ENCODE measurements around the gene GAPDH. TPM values are rescaled to one million over a fixed set of nuclear protein-coding genes. Genes with fewer than 3 reads are reported as not detected.
"Not testable (repeated sequence)": the region's sequence is repeated elsewhere in the genome, so short reads cannot be mapped to it uniquely, and the experiment has no call there.

GAPDH gene
- polyA plus RNA-seq, 2 of the 4 experiments (the other 2 are of a cell fraction): 6,463 to 10,036 TPM

GRCh38 chr12:6558014-6558760 lies 23.9 kb downstream of the GAPDH start:
- H3K4me3 ChIP-seq, FAIRE-seq, H3K9me3 ChIP-seq, H3K4me2 ChIP-seq, H3K27ac ChIP-seq, H3K4me1 ChIP-seq: not testable (repeated sequence)
- peak; percentile 75 to 84 for DNase-seq (ENCODE audit: low read depth in 1 of 2, low spot score in 1 of 2)
- CTCF ChIA-PET: interaction anchor here (0.6 to 25.9 kb wide), 17 partner anchors 1 to 225 kb away, joined by 3 to 491 read pairs (median 5); partner anchors contain the start of genes GAPDH, IFFO1 and NOP2
- POLR2A ChIA-PET: interaction anchor here (0.6 to 1.0 kb wide), 7 partner anchors 10 to 319 kb away, joined by 3 to 8 read pairs (median 4); partner anchors contain the start of genes GAPDH and NOP2
- WGBS (ENCODE audit: missing lambda C conversion rate): 74% methylated on average over 14 of the region's 14 CpGs
- ATAC-seq: peak in 1 of 2 experiments; percentile 50; a peak in 3 of 6 replicates
- peak; percentile 40 to 49; a peak in 4 of 5 replicates for TF ChIP-seq RAD21 (conservative IDR thresholded peaks at IDR 0.05 in 1 of 2, IDR thresholded peaks at IDR 0.05 in 1 of 2)
- peak; percentile 61 for TF ChIP-seq CTCF (IDR thresholded peaks at IDR 0.05)

- Histone ChIP-seq H3K9me3 (no peaks in the 10 kb centered on the region), H3K4me3 (no peak overlapping the region), H3K4me2 (no peak overlapping the region), H3K4me1 (no peaks in the 10 kb centered on the region), H3K27ac (no peak overlapping the region)
- FAIRE-seq: no peak
- no peak for DNase-seq (ENCODE audit: low read depth in 1 of 2, low spot score in 1 of 2)
- TF ChIP-seq MAFK (IDR thresholded peaks at IDR 0.05; ENCODE audit: partially characterized antibody) (peak; percentile 18), REST (IDR thresholded peaks at IDR 0.05) (no peak)
- 93% methylated on average over 1 of the region's 1 CpG for WGBS (ENCODE audit: missing lambda C conversion rate)
- 0 out of 6 replicates have a peak, but pooled peaks of 1 of the 2 experiments have one; percentile 14 for ATAC-seq
- CTCF ChIA-PET: interaction anchor here (0.5 to 25.9 kb wide), 7 partner anchors 2 to 215 kb away, joined by 4 to 491 read pairs (median 11); partner anchors contain the start of genes GAPDH, IFFO1 and NOP2
- POLR2A ChIA-PET: interaction anchor here (1.0 to 1.6 kb wide), 2 partner anchors 20 to 25 kb away, joined by 4 read pairs; partner anchors contain the start of gene GAPDH
Measured at GRCh38 chr12:6559500-6559899, 25.2 kb downstream of the GAPDH start.

GRCh38 chr12:6560501-6561205 lies 26.3 kb downstream of the GAPDH start:
- CTCF ChIA-PET: interaction anchor here (0.7 to 24.1 kb wide), 4 partner anchors 10 to 42 kb away, joined by 3 to 491 read pairs (median 3); partner anchors contain the start of genes GAPDH and IFFO1
- TF ChIP-seq USF2 (IDR thresholded peaks at IDR 0.05) (no peak), E2F6 (IDR thresholded peaks at IDR 0.05; ENCODE audit: borderline replicate concordance, low read depth) (no peak), JUN (IDR thresholded peaks at IDR 0.05) (no peak), ELK1 (IDR thresholded peaks at IDR 0.05; ENCODE audit: low read depth, low read length) (no peak), RNF2 (IDR thresholded peaks at IDR 0.05; ENCODE audit: borderline replicate concordance, low read depth) (no peak), EP300 (IDR thresholded peaks at IDR 0.05) (no peak), NFE2L2 (conservative IDR thresholded peaks at IDR 0.05; ENCODE audit: low read length) (no peak), RFX5 (IDR thresholded peaks at IDR 0.05) (no peak), HES2 (IDR thresholded peaks at IDR 0.05) (no peak), BHLHE40 (IDR thresholded peaks at IDR 0.05; ENCODE audit: low read depth, low read length) (no peak), CHD2 (IDR thresholded peaks at IDR 0.05; ENCODE audit: low read length, partially characterized antibody) (no peak), KDM5A (IDR thresholded peaks at IDR 0.05) (no peak), GATA3 (IDR thresholded peaks at IDR 0.05; ENCODE audit: borderline replicate concordance) (no peak), MAZ (IDR thresholded peaks at IDR 0.05; ENCODE audit: borderline replicate concordance, low read depth, low read length) (no peak), NPAS2 (CRISPR knock-in tag; IDR thresholded peaks at IDR 0.05; ENCODE audit: borderline replicate concordance) (no peak), SREBF2 (IDR thresholded peaks at IDR 0.05) (no peak)

More at GRCh38 chr12:6560501-6561205, 26.3 kb downstream of the GAPDH start:
- Histone ChIP-seq H3K4me1 (no peaks in the 10 kb centered on the region), H3K4me3 (no peak overlapping the region), H3K4me2 (no peak overlapping the region), H3K9me3 (no peaks in the 10 kb centered on the region), H3K27ac (no peak overlapping the region)
- WGBS (ENCODE audit: missing lambda C conversion rate): 89% methylated on average over 12 of the region's 13 CpGs
- ATAC-seq (no peak), FAIRE-seq (no peak), DNase-seq (ENCODE audit: low read depth in 1 of 2, low spot score in 1 of 2) (no peak)
- POLR2A ChIA-PET: interaction anchor here (1.0 to 1.6 kb wide), 2 partner anchors 21 to 202 kb away, joined by 4 to 6 read pairs; no protein-coding TSS in a partner anchor

Data from A549 (cell line).